B cell (primary cell): ENCODE measurements around the gene GMPPB. TPM values are rescaled to one million over a fixed set of nuclear protein-coding genes. Genes with fewer than 3 reads are reported as not detected.

Source experiments
- ATAC-seq: fragments of 200-7000 bp; cut with Tn5 transposase; one replicate; pipeline ENCODE4 v1.10.0; 2021; ENCODE audit warnings: low read depth, mild to moderate bottlenecking, moderate number of reproducible peaks, moderate library complexity
- CTCF ChIA-PET: fragments of 350-600 bp; sonication (Branson Sonifier 250); formaldehyde crosslinking; loops from one replicate; lab custom pipeline; 2021; ENCODE audit warnings: antibody characterized with exemption, inconsistent platforms; lab: Charles Lee
- POLR2A ChIA-PET: fragments of 350-600 bp; sonication (Branson Sonifier 250); formaldehyde crosslinking; loops from one replicate; lab custom pipeline; 2021; ENCODE audit warnings: antibody characterized with exemption; lab: Charles Lee
- DNase-seq: peaks from one replicate; pipeline ENCODE4 v3.0.0; 2013
- H2AFZ ChIP-seq: 2 replicates; pipeline ENCODE4 v1.6.1; 2012; ENCODE audit warnings: mild to moderate bottlenecking, low read depth, low read length; ENCODE audit not compliant: insufficient read depth, poor library complexity, severe bottlenecking
- H3K27ac ChIP-seq, 2 donors: 1 replicate in 1 of 2; 2 replicates in 1 of 2; pipeline ENCODE4 v1.5.1; 2012 to 2013; ENCODE audit warnings: low read length in 2 of 2, mild to moderate bottlenecking in 2 of 2, moderate library complexity in 1 of 2
- H3K27me3 ChIP-seq, 4 experiments: fragments of 200-600 bp in 1 of 4; sonication (generic) in 1 of 4; replicated peaks in 1 of 4; 1 replicate in 2 of 4; 2 replicates in 2 of 4; pipeline versions ENCODE4 v1.6.1 to v1.7.0; 2013 to 2016; ENCODE audit warnings: low read length in 3 of 4, mild to moderate bottlenecking in 2 of 4, mixed read lengths in 1 of 4, moderate library complexity in 1 of 4; ENCODE audit not compliant: insufficient read depth in 4 of 4, control insufficient read depth in 3 of 4; ENCODE audit errors: control extremely low read depth in 1 of 4
- H3K36me3 ChIP-seq, 2 experiments: replicated peaks in 1 of 2; 1 replicate in 1 of 2; 2 replicates in 1 of 2; pipeline versions ENCODE4 v1.6.1 to v1.7.1; 2013; ENCODE audit warnings: low read length in 1 of 2; ENCODE audit not compliant: insufficient read depth in 2 of 2, control insufficient read depth in 1 of 2; ENCODE audit errors: control extremely low read depth in 1 of 2, extremely low read depth in 1 of 2
- H3K4me1 ChIP-seq, 2 donors: fragments of 200-600 bp in 1 of 2; sonication (generic) in 1 of 2; 1 replicate in 1 of 2; 2 replicates in 1 of 2; pipeline versions ENCODE4 v1.5.1 to v1.6.1; 2013 to 2017; ENCODE audit warnings: low read length in 2 of 2; ENCODE audit not compliant: control insufficient read depth in 2 of 2, insufficient read depth in 2 of 2
- H3K4me2 ChIP-seq: replicated peaks from 2 replicates; pipeline ENCODE3; 2012; ENCODE audit warnings: mild to moderate bottlenecking, low read depth, low read length; ENCODE audit not compliant: poor library complexity, severe bottlenecking
- H3K4me3 ChIP-seq, 5 experiments: fragments of 200-600 bp in 1 of 5; sonication (generic) in 1 of 5; 1 replicate in 3 of 5; 2 replicates in 2 of 5; pipeline versions ENCODE4 v1.5.1 to v1.7.0; 2011 to 2016; ENCODE audit warnings: low read length in 4 of 5, mild to moderate bottlenecking in 4 of 5, low read depth in 2 of 5, control low read depth in 1 of 5, moderate library complexity in 1 of 5; ENCODE audit not compliant: insufficient read depth in 1 of 5; ENCODE audit errors: control extremely low read depth in 1 of 5, extremely low read depth in 1 of 5
- H3K79me2 ChIP-seq: fragments of 200-600 bp; sonication (generic); one replicate; pipeline ENCODE4 v1.6.0; 2016; ENCODE audit warnings: low read length; ENCODE audit not compliant: control insufficient read depth, insufficient read depth
- H3K9ac ChIP-seq: fragments of 200-600 bp; sonication (generic); 2 replicates; pipeline ENCODE4 v1.6.1; 2017; ENCODE audit warnings: mild to moderate bottlenecking, low read length, moderate library complexity
- H3K9me3 ChIP-seq, 3 donors: one replicate each; pipeline versions ENCODE4 v1.6.1 to v1.7.1; 2013; ENCODE audit warnings: low read length in 2 of 3; ENCODE audit not compliant: control insufficient read depth in 2 of 3, insufficient read depth in 1 of 3; ENCODE audit errors: control extremely low read depth in 1 of 3
- H4K20me1 ChIP-seq: 2 replicates; pipeline ENCODE4 v1.6.0; 2012; ENCODE audit warnings: mild to moderate bottlenecking, low read length; ENCODE audit not compliant: insufficient read depth, control insufficient read depth, poor library complexity, severe bottlenecking
- H3K27ac Mint-ChIP-seq: one replicate; pipeline ENCODE4 v1.8.0; 2021; ENCODE audit warnings: mixed read lengths
- H3K27me3 Mint-ChIP-seq: one replicate; pipeline ENCODE4 v1.8.0; 2021; ENCODE audit warnings: mixed read lengths
- H3K4me1 Mint-ChIP-seq: one replicate; pipeline ENCODE4 v1.8.0; 2021; ENCODE audit warnings: mixed read lengths
- H3K4me3 Mint-ChIP-seq: one replicate; pipeline ENCODE4 v1.8.0; 2021; ENCODE audit warnings: mixed read lengths
- H3K9me3 Mint-ChIP-seq: one replicate; pipeline ENCODE4 v1.8.0; 2022; ENCODE audit warnings: mixed read lengths; ENCODE audit not compliant: insufficient read depth
- CTCF ChIP-seq: fragments of 200-600 bp; IDR thresholded peaks from one replicate; pipeline ENCODE4 v1.8.0; 2022; ENCODE audit warnings: antibody characterized with exemption, mild to moderate bottlenecking
- EZH2 ChIP-seq: IDR thresholded peaks from 2 replicates; pipeline ENCODE4 v1.6.1; 2012; ENCODE audit warnings: borderline replicate concordance, low read depth, mild to moderate bottlenecking, moderate library complexity, low read length; ENCODE audit not compliant: insufficient read depth, poor library complexity, severe bottlenecking
- WGBS: methylation state at CpG from one replicate; pipeline ENCODE4 v1.1.5; 2013; ENCODE audit warnings: missing lambda C conversion rate; ENCODE audit not compliant: insufficient coverage; 5-methylcytosine and 5-hydroxymethylcytosine counted together
- intact Hi-C: fragments of 100-400 bp; cut with micrococcal nuclease; formaldehyde crosslinking; loops from one replicate; pipeline ENCODE4 v1.10.0; 2022
- polyA plus RNA-seq: library from polyadenylated mRNA; depleted of rRNA; stranded (reverse); fragments of >200 nt; gene quantifications from 2 replicates; pipeline ENCODE4 v1.2.3, GENCODE V29; 2012
- total RNA-seq, 2 donors: library from RNA; stranded (reverse); fragments of 120-200 nt in 1 of 2; gene quantifications; 1 replicate in 1 of 2; 2 replicates in 1 of 2; pipeline versions ENCODE4 v1.2.3 to v1.2.4, GENCODE V29; 2013 to 2022

Gene GMPPB
- total and polyA plus RNA-seq, 2 donors (not counting 1 experiment from before 2014, with no cell fraction given) = 31.4 to 32.5 TPM

GRCh38 chr3:49725906-49726681, 2.3 kb upstream of the GMPPB start:
- Histone ChIP-seq H4K20me1 (no peaks in the 10 kb centered on the region), H3K4me1 (peaks cover 25 to 51% of the 10 kb centered on the region in 2 donors), H3K4me3 (no peak overlapping the region), H3K9ac (no peak overlapping the region), H3K36me3 (peaks cover 0 to 44% of the 10 kb centered on the region in 2 experiments), H3K79me2 (no peaks in the 10 kb centered on the region), H3K9me3 (no peaks in the 10 kb centered on the region), H3K27ac (peak overlapping the region; percentile 100), H2AFZ (no peak overlapping the region), H3K27me3 (no peaks in the 10 kb centered on the region), H3K4me2 (no peak overlapping the region)
- Mint-ChIP-seq H3K27me3 (no peaks in the 10 kb centered on the region), H3K27ac (peak overlapping the region; percentile 97), H3K4me3 (peak overlapping the region; percentile 21), H3K9me3 (no peaks in the 10 kb centered on the region), H3K4me1 (peaks cover 44% of the 10 kb centered on the region)
- ChIA-PET CTCF (interaction anchor here (1.0 to 1.1 kb wide), 2 partner anchors 23 to 79 kb away, joined by 3 to 4 read pairs; no protein-coding TSS in a partner anchor), POLR2A (interaction anchor here (0.9 kb wide), 1 partner anchor 77 kb away, joined by 3 read pairs; the partner anchor contains the start of gene INKA1)
- no peak for ATAC-seq
- WGBS = 95% methylated on average over 10 of the region's 11 CpGs
- TF ChIP-seq CTCF (no peak), EZH2 (no peak)
- intact Hi-C loops = no loop called here
- peak; percentile 29 for DNase-seq

- POLR2A ChIA-PET = interaction anchor here (0.6 to 2.1 kb wide), 4 partner anchors 9 to 357 kb away, joined by 5 to 7 read pairs (median 6); partner anchors contain the start of gene INKA1
- 5% methylated on average over 5 of the region's 6 CpGs for WGBS
- H3K4me1 Mint-ChIP-seq = peaks cover 52% of the 10 kb centered on the region
These were observed 835 bp upstream of the GMPPB start for GRCh38 chr3:49724586-49724985.

More at GRCh38 chr3:49724586-49724985, 835 bp upstream of the GMPPB start:
- Histone ChIP-seq H2AFZ (peak overlapping the region; percentile 57), H3K4me3 (peak overlapping the region; percentile 34 to 99 (median 78)), H4K20me1 (no peaks in the 10 kb centered on the region), H3K27me3 (no peaks in the 10 kb centered on the region), H3K9ac (peak overlapping the region; percentile 98), H3K27ac (peak overlapping the region; percentile 100), H3K36me3 (peaks cover 0 to 43% of the 10 kb centered on the region in 2 experiments), H3K9me3 (no peaks in the 10 kb centered on the region), H3K4me1 (peaks cover 25 to 55% of the 10 kb centered on the region in 2 donors), H3K4me2 (peak overlapping the region; percentile 97), H3K79me2 (no peaks in the 10 kb centered on the region)
- peak; percentile 15 for ATAC-seq
- Mint-ChIP-seq H3K9me3 (no peaks in the 10 kb centered on the region), H3K27me3 (no peaks in the 10 kb centered on the region), H3K27ac (peak overlapping the region; percentile 97), H3K4me3 (peak overlapping the region; percentile 96)
- DNase-seq = peak; percentile 91
- intact Hi-C loops = loop anchor here (1.0 kb wide), 5 partner anchors 50 to 132 kb away; partner anchors contain the start of genes APEH, IP6K1 and TRAIP
- CTCF ChIA-PET = interaction anchor here (0.9 to 1.1 kb wide), 2 partner anchors 115 to 185 kb away, joined by 4 to 5 read pairs; no protein-coding TSS in a partner anchor
- TF ChIP-seq EZH2 (no peak), CTCF (no peak)
